GDM1 (cell line): Measurements from ENCODE around the gene ULK4.
"Not testable (repeated sequence)": the region's sequence is repeated elsewhere in the genome, so short reads cannot be mapped to it uniquely, and the experiment has no call there.

Experiments
- DNase-seq: peaks from one replicate; lab custom pipeline; 2025; lab: John Stamatoyannopoulos, UW

Gene ULK4

DNA sequence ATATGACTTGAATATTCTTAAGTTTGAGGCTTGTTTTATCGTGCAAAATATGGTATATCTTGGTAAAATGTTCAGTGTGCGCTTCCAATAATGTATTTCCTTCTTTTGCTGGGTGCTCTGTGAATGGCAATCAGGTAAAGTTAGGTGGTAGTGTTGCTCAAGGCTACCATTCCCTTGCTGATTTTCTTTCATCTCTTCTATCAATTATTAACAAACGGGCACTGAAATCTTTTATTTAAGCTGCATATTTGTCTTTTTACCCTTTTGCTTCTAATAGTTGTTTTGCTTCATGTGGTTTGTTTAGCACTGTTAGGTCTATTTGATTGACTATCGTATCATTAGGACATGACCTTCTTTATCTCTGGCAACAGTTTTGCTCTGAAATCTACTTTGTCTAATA lies 520.3 kb downstream of the ULK4 start:
- DNase-seq: no peak

DNA sequence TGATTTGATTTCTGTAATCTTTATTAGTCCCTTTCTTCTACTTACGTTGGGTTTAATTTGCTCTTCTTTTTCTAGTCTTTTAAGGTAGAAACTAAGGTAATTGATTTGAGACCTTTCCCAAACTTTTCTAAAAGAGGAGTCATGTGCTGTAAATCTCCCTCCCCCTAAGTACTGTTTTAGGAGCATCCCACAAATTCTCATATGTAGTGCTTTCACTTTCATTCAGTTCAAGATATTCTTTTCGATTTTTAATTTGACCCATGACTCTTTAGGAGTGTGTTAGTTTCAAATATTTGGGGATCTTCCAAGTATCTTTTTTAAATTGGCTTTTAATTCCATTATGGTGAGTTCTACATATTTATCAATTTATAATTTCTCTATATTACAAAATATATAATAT lies 520.8 kb downstream of the ULK4 start:
- DNase-seq: no peak

DNA sequence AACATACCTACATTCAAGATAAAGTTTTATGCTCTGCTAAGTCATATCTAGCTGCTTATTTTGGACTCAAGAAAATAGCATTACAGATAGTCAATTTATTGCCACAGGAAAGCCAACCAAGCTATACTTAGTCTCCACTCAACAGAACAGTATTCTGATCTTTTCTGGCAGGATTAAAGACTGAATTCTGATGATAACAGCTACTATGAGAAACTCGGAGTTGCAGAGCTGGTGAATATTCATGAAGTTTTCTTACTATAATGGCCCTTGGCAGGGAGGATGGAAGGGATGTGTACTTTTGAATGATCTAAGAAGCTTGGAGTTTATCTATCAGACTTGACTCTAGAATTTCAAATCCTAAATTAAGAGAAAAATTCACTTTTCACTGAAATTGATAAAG lies 524.9 kb downstream of the ULK4 start:
- no peak for DNase-seq

DNA sequence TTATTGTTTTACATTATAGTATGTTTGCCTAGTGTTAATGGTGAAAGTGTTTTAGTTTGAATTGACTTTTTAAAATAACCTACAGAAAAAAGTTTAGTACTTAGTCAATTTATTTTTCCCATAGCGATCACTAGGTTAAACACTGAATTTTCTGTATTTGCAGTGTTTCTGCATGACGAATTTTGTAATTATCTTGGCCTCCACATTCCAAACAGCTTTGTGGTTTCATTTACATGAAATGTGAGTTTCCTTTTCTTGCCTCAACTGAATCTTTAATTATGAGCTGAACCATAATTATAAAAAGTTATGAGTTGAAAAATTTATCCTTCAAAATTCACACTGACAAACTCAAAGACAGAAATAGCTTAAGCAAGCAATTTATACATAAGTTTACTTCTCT lies 527.1 kb downstream of the ULK4 start:
- no peak for DNase-seq

DNA sequence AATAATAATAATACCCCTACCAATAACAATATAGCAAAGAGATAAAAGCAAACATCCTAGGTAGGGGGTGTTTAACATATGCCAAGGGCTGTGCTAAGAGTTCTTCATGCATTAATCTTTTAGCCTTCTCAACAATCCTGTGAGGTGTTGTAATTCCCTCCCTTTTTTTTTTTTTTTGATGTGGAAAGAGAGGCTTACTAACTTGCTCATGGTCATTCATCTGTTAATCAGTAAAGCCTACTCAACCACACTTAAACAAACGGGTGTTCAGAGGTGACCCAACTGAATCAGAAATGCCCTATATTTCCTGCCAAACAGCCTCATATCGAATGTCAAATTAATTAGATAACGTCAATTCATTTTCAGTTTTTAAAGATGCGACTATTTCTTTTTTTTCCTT lies 530.5 kb downstream of the ULK4 start:
- DNase-seq: no peak

DNA sequence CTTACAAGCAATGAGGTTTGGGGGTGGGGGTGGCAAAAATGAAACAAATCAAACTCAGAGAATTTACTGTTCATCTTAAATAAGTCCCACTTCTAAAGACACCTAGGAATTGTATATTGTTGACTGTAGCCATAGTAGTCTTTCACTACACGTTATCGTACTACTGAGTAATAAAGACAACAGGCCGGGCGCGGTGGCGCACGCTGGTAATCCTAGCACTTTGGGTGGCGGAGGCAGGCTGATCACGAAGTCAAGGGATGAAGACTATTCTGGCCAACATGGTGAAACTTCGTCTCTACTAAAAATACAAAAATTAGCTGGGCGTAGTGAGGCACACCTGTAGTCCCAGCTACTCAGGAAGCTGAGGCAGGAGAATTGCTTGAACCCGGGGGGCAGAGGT lies 531.0 kb downstream of the ULK4 start:
- no peak for DNase-seq

DNA sequence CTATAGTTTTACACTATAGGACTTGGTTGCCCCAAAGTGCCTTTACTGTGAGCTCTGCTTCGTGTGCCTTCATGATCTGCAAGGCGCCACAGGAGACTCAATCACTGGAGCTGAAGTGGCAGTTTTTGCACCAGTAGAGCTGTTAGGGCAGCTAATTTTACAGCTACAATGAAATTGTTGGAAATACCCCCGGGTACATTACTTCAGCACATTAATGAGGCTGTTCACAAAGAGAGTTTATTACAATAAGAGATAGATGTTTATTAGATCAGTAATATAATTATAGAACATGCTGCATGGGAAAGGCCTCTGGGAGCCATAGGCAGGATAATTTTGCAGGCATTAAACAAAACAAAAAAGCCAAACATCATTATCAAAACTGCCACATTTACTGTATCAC lies 531.5 kb downstream of the ULK4 start:
- DNase-seq: no peak

DNA sequence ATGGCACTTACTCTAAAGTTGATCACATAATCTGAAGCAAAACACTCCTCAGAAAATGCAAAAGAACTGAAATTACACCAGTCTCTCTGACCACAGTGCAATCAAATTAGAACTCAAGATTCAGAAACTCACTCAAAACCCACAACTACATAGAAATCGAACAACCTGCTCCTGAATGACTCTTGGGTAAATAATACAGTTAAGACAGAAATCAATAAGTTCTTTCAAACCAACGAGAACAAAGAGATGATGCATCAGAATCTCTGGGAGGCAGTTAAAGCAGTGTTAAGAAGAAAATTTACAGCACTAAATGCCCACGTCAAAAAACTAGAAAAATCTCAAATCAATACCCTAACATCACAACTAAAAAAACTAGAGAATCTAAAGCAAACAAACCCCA lies 535.4 kb downstream of the ULK4 start:
- no peak for DNase-seq

DNA sequence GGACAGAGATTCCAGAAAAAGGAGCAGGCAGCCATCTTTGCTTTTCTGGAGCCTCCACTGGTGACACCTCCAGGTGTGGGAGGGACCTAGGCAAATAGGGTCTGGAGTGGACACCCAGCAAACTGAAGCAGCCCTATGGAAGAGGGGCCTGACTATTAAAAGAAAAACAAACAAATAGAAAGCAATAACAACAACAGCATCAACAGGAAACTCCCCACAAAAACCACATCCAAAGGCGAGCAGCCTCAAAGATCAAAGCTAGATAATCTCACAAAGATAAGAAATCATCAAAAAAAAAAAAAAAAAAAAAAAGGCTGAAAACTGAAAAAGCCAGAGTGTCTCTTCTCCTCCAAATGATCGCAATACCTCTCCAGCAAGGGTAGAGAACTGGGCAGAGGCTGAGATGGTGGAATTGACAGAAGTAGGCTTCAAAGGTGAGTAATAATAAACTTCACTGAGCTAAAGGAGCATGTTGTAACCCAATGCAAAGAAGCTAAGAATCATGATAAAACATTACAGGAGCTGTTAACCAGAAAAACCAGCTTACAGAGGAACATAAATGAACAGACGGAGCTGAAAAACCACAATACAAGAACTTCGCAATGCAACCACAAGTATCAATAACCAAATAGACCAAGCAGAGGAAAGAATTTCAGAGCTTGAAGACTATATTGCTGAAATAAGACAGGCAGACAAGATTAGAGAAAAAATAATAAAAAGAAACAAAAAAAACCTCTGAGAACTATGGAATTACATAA lies 537.2 kb downstream of the ULK4 start:
- no peak for DNase-seq

DNA sequence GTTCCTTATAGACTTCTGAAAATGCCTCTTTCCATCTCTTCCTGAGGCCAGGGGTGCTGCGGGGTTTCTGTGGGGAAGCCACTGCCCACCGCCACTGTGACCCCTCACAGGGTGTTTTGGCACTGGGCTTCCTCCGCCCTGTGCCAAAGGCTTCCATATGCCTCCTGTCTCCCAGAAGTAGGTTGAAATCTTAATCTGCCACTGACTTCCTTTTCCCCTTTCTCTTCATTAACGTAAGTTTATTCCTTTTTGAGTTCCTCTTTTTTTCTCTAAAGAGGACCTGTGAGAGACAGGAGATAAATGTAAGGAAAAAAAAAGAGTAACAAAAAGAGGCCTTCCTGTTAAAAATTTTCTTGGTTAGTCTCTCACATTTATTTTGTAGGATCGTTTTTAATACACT lies 542.1 kb downstream of the ULK4 start:
- peak; percentile 76 for DNase-seq

DNA sequence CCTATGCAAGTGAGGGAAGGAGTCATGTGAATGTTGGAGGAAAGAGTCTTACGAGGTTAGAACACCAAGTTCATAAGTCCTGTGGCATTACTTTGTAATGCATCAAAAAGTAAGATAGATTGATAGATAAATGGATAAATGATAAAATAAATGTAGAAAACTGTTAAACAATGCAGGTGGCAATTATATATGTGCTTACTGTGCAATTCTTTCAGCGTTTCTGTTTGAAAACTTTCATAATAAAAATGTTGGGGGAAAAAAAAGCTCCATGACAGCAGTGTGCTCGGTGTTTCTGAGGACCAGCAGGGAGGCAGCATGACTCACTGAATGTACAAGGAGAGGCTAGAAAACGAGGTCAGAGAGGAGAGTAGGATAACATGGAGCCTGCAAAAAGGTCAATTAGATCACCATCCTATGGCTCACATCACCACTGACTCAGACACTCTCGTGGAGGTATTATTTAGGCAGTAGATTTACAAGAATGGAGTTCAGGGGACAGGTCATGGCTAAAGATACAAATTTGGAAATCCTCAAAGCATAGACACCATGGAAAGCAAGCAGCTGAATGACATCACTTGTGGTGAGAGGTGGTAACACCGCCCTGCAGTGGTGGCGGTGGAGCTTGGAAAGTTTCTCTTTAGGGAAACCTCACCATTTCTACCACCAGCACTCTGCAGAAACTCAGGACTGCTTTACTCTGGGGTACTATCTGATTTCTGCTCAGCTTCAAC lies 542.8 kb downstream of the ULK4 start:
- DNase-seq: peak; percentile 45

DNA sequence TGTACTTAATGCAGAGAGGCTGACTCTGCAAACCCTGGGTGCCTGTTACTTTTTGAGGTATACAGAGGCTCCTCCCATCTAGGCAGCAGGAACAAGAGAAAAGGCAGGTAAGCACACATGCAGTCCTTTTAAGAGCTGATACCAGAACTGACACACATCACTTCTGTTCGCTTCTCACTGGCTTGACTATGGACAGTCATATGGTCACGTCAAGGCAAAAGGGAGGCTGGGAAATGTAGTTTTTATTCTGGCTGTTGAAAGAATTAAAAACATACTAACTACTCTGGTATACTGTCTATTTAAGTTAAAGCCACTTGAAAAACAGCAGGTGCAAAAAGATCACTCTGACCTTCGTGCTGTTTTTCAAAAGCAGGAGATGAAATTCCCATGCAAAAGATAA lies 544.3 kb downstream of the ULK4 start:
- DNase-seq: no peak

DNA sequence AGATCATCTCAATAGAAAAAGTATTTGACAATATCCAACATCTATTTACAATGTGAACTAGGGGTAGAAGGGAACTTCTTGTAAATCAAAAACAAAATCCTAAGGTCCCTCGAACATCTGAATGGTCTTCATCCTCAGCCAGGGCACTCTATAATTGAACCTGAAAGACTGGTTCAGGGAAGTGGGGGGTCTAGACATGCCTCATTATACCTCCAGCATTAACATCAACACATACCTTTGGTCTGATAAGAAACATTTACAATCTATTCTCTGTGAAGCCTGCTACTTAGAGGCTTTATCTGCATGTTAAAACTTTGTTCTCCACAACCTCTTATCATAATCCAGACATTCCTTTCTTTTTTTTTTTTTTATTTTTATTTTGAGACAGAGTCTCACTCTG lies 550.8 kb downstream of the ULK4 start:
- DNase-seq: no peak

DNA sequence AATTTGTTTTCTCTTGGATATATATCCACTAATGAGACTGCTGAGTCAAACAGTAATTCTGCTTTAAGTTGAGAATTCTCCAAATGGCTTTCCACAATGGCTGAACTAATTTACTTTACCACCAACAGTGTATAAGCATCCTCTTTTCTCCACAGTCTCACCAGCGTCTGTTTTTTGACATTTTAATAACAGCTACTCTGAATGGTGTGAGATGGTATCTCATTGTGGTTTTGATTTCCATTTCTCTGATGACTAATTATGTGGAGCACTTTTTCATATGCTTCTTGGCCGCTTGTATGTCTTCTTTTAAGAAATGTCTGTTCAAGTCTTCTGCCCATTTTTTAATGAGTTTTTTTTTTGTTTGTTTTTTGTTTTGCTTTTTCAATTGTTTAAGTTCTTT lies 556.4 kb downstream of the ULK4 start:
- no peak for DNase-seq

DNA sequence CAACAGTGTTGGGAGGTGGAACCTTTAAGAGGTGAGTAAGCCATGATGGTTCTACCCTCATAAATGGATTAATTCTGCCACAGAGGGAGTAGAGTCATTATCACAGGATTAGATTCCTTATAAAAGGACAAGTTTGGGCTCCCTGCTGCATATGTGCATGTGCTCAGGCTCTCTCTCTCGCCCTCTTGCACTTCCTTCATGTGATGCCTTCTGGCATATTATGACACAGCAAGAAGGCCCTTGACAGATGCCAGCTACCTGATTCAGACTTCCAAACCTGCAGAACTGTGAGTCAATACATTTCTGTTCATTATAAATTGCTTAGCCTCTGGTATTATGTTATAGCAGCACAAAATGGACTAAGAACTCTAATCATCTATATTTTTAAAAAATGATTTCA lies 557.3 kb downstream of the ULK4 start:
- DNase-seq: no peak

DNA sequence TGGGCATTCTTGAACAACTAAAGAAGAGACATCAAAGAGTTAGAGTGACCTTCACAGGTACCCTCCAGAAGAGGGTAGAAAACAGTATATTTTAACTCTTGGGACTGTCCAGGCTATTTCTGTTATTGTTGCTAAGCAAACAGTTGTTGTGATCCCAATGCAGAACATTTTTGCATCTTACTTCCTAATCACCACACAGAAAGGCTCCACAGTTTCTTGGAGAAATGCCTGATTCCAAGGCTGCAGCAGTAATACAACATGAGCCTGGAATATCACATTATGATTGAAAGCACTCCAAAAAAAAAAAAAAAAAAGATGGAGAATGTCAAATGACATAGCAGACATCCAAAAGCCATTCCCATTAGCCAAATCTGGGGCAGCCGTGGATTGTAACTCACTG lies 567.0 kb downstream of the ULK4 start:
- DNase-seq: no peak

DNA sequence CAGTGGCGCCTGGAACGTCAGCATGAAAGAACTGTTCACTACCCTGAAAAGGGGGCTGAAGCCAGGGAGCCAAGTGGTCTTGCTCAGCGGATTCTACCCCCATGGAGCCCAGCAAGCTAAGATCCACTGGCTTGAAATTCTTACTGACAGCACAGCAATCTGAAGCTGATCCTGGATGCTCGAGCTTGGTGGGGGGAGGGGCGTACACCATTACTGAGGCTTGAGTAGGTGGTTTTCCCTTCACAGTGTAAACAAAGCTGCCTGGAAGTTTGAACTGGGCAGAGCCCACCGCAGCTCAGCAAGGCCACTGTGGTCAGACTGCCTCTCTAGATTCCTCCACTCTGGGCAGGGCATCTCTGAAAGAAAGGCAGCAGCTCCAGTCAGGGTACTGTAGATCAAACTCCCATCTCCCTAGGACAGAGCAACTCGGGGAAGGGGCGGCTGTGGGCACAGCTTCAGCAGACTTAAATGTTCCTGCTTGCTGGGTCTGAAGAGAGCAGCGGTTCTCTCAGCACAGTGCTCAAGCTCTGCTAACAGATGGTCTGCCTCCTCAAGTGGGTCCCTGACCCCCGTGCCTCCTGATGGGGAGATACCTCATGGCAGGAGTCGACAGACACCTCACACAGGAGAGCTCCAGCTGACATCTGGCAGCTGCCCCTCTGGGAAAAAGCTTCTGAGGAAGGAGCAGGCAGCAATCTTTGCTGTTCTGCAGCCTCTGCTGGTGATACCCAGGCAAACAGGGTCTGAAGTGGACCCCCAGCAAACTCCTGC lies 591.0 kb downstream of the ULK4 start:
- DNase-seq: not testable (repeated sequence)

DNA sequence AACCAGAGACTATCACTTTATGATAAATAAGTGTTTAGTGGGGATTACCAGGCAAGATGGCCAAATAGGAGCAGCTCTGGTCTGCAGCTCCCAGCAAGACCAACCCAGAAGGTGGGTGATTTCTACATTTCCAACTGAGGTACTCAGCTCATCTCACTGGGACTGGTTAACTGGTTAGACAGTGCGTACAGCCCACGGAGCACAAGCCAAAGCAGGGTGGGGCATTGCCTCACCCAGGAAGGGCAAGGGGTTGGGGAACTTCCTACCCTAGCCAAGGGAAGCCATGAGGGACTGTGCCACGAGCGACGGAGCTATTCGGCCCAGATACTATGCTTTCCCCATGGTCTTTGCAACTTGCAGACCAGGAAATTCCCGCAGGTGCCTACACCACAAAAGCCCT lies 591.6 kb downstream of the ULK4 start:
- DNase-seq: no peak

DNA sequence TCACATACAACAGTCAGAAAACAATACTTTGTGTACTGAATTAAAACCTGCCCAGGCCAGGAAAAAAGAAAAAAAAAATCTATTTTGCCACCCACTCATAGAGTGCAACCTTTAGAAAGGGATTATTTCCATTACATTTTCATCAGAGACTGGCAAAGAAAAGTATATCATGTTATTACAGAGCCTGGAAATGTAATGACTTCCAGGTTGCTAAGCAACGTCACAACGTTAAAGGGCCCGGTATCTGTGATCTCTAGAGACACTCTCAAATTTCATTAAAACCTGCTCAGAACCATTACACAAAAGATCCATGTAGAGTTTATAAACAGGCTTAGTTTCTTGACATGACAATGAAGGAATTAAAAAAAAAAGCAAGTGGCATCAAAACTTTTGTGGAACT lies 592.1 kb downstream of the ULK4 start:
- DNase-seq: no peak

DNA sequence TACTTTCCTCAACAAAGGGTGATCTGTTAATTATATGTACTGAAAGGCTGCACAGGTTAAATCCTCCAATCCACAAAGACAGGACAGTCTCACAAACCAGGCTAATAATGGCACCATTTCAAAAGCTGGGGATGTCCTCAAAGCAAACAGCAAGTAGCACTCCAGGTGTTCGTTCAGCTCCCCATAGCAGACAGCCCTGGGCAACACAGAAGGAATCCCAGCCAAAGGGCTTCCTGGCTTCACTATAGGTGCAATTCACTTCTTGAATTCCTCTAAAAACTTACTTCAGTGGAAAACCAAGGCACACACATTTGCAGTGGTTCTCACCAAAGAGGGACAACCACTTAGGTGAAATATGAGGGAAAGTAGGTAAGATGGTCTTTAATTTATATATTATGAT lies 595.9 kb downstream of the ULK4 start:
- DNase-seq: no peak

DNA sequence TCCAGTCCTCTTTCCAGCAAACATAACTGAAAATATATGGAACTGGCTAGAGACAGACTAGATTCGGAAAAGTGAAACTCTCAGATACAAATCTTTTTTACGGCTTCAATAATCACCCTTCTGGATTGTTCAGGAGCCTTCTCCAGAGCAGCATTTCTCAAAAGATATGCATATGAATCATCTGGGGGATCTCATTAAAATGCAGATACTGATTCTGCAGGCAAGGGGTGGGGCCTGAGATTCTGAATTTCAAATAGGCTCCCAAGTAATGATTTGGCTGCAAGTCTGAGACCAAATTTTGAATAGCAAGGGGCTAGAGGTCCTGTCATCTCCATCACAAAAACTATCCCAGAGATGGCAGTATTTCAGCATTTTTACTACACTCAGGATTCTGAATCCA lies 597.2 kb downstream of the ULK4 start:
- DNase-seq: no peak

DNA sequence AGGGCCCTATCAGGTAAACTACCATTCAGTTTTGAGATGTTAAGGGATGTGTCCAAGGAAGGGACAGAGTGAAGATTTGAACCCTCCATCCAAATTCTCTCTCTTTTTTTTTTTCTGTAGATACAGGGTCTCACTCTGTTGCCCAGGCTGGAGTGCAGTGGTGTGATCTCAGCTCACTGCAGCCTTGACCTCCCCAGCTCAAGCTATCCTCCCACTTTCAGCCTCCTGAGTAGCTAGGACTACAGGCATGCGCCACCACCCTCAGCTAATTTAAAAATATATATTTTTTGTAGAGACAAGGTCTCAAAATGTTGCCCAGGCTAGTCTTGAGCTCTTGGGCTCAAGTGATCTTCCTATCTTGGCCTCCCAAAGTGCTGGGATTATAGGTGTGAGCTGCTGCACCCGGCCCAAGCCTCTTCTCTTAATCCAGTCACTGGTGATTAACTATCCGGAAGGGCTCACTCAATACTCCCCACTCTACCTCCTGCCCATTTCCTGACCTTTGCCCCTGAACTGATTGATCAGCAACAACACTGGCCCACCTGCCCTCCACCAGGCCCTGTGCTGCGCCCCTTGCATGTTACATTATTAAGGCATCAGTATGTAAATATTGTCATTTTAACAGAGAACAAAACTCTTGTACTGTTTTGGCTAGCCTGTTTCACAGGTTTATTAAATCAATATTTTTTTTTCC lies 597.9 kb downstream of the ULK4 start:
- no peak for DNase-seq
